GM18873 (cell line): ENCODE data around the gene ZNF3.

Experiments used
- ATAC-seq: cut with Tn5 transposase; IDR thresholded peaks from one replicate; pipeline ENCODE4 v1.9.1; 2021; ENCODE audit warnings: mild to moderate bottlenecking, moderate library complexity, moderate number of reproducible peaks; ENCODE audit not compliant: unreplicated experiment, low FRiP score

Gene ZNF3

DNA sequence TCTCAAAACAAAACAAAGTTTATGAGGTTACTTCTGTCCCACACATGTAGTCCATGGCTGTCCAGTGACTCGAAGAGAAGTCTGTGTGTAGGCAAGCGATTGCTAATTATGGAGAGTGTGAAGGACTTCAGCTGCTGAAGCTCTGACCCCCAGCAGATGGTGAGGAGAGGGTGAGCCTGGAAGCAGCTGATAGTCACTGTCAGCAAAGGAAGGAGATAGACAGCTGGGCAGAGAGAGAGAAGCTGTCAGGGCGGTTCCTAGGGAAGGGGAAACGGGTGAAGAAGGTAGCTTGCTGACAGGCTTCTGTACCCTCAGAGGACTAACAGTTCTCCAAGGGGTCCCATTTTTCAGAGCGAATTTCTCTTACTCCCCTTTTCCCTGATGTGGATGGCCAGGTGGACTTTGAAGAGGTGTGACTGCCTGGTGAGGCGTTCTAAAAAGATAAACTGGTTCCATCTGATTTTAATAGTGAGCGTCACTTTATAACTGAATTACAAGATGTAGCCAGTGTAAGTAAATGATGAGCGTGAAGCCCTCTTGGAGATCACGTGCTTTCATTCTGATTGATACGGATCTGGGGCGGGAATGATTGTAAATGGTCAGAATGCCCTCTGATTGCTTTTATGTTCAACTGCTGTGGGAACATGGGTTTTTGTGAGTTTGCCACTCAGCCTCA is 19.9 kb downstream of the ZNF3 start:
- ATAC-seq = no peak

GRCh38 chr7:100059251-100059739 is 22.2 kb downstream of the ZNF3 start:
- no peak for ATAC-seq

DNA sequence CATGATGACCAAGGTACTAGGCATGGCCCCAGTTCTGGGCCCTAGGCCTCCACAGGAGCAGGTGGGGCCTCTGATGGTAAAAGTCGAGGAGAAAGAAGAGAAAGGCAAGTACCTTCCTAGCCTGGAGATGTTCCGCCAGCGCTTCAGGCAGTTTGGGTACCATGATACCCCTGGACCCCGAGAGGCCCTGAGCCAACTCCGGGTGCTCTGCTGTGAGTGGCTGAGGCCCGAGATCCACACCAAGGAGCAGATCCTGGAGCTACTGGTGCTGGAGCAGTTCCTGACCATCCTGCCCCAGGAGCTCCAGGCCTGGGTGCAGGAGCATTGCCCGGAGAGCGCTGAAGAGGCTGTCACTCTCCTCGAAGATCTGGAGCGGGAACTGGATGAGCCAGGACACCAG is 24.5 kb downstream of the ZNF3 start:
- no peak for ATAC-seq

DNA sequence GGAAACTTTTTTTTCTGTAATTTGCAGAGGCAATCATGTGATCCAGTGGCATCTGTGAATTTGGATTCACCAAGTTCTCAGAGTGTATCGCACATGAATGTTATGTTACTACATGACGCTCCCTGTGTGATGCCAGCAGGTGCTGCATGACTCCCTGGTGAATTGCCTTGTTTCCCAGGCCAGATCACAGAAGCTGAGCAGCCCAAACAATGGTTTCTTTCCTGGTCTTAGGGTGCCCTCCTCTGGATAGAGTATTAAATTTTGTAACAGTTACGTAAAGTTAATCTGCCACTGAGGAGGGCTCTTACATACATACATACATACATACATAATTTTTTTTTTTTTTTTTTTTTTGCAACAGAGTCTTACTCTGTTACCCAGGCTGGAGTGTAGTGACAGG is 28.3 kb downstream of the ZNF3 start:
- ATAC-seq = no peak

GRCh38 chr7:100051611-100052010 is 29.9 kb downstream of the ZNF3 start:
- ATAC-seq = no peak

- ATAC-seq = no peak
Measured at GRCh38 chr7:100049441-100050291, 31.9 kb downstream of the ZNF3 start, which contains the start of gene ZSCAN21. Gene ZSCAN21 (plus strand): TSS chr7:100049774. CDS start chr7:100057007, 7,233 bp downstream.

GRCh38 chr7:100048680-100049079 is 32.8 kb downstream of the ZNF3 start:
- ATAC-seq = no peak

DNA sequence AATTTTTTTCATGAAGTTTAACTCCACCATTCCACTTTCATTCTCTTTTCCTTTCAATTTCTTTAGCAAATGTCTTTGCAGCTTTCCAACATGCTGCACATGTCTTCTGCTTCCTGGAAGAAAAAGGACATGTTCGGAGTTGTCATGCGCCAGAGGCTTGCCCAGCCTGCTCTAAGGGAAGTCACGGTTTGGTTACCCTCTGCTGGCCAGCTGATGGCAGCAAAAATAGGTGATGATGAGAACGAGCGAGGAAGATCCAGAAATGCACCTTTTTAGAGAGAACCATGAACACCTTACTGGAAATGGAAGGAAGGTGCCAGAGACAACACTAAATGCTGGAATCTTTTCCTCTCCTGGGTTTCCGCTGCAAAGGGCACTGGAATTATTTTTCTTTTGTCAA is 36.8 kb downstream of the ZNF3 start:
- ATAC-seq = no peak

- no peak for ATAC-seq
Measured at GRCh38 chr7:100040575-100040974, 40.9 kb downstream of the ZNF3 start.

GRCh38 chr7:100038326-100038725 is 43.2 kb downstream of the ZNF3 start:
- ATAC-seq = no peak

DNA sequence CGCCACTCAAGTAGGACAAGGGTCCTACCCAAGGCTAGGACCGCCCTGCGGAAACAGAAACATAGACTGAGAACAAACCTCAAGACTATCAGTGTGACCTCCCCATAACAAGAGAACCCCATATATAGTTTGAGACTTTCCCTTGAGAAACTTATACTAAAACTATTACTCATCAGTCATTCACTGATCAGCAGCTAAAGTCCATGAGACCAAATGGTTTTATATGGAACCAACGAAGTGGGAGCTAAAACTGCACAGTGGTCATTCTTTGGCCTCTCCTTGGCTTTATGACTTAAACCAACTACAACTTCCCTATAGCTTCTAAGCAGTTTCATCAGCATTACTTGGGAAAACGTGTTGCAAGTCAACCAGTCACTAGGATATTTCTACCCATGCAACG is 45.6 kb downstream of the ZNF3 start:
- ATAC-seq = no peak

GRCh38 chr7:100034871-100035510 is 46.5 kb downstream of the ZNF3 start:
- ATAC-seq = no peak

DNA sequence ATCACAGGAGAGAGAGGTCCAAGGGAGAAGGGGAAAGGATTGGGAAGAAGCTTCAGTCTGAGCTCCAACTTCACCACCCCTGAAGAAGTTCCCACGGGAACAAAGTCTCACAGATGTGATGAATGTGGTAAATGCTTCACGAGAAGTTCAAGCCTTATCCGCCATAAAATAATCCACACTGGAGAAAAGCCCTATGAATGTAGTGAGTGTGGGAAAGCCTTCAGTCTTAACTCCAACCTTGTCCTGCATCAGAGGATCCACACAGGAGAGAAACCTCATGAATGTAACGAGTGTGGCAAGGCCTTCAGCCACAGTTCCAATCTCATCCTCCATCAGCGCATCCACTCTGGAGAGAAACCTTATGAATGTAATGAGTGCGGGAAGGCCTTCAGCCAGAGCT is 48.0 kb downstream of the ZNF3 start:
- no peak for ATAC-seq

DNA sequence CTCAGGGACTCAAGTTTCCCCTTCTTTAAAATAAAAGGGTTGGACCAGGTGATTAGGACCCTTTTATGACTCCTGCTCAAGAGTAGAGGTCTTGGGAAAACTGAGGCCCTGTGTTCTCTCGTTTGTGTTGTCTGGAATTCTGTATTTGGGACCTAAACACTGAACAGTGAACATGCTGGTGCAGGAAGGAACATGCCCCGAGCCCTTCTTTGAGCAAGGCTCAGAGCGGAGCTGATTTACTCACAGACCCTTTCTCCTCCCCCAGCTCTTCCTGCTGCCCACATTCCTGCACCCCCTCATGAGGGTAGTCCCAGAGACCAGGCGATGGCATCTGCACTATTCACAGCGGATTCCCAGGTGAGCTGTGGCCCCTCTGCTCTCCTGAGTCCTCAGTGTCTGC is 51.9 kb downstream of the ZNF3 start:
- ATAC-seq = no peak

GRCh38 chr7:100027197-100027596 is 54.3 kb downstream of the ZNF3 start:
- no peak for ATAC-seq

- ATAC-seq = no peak
Measured at GRCh38 chr7:100024020-100024619, 57.4 kb downstream of the ZNF3 start.

DNA sequence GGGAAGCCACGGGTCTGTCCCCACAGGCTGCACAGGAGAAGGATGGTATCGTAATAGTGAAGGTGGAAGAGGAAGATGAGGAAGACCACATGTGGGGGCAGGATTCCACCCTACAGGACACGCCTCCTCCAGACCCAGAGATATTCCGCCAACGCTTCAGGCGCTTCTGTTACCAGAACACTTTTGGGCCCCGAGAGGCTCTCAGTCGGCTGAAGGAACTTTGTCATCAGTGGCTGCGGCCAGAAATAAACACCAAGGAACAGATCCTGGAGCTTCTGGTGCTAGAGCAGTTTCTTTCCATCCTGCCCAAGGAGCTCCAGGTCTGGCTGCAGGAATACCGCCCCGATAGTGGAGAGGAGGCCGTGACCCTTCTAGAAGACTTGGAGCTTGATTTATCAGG is 58.0 kb downstream of the ZNF3 start:
- ATAC-seq = no peak

DNA sequence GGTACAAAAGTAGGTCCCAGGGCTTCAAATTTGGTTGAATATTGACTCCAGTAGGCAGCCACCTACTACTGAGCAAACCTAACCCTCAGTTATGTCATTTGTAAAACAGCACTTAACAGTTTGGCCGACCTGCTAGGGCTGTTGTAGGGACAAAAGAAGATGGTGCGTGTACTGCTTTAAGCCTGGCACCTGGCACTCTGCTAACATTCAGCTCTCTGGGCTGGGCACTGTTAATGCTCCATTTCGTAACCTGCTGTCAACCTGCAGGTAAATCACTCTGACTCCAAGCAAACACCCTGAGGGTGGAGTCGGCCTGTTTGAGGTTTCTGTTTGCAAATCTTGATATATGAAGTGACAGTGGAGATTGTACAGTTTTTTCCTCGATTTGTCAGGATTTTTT is 58.9 kb downstream of the ZNF3 start:
- no peak for ATAC-seq

DNA sequence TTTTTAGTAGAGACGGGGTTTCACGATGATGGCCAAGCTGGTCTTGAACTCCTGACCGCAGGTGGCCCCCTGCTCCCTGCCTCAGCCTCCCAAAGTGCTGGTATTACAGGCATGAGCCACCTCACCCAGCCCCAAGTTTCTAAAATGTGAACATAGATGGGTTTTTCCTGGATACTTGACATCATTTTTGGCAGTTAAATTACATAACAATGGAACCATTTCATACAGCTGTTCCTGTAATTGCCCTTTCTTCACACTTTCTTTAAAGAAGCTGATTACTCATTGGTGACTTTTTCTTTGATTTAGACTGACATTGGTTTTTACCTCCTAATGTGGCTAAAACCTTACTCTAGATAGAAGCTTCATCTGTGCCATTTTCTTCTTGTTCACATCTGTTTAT is 60.2 kb downstream of the ZNF3 start:
- no peak for ATAC-seq
